Measurements from ENCODE around the gene SHTN1.

DNA sequence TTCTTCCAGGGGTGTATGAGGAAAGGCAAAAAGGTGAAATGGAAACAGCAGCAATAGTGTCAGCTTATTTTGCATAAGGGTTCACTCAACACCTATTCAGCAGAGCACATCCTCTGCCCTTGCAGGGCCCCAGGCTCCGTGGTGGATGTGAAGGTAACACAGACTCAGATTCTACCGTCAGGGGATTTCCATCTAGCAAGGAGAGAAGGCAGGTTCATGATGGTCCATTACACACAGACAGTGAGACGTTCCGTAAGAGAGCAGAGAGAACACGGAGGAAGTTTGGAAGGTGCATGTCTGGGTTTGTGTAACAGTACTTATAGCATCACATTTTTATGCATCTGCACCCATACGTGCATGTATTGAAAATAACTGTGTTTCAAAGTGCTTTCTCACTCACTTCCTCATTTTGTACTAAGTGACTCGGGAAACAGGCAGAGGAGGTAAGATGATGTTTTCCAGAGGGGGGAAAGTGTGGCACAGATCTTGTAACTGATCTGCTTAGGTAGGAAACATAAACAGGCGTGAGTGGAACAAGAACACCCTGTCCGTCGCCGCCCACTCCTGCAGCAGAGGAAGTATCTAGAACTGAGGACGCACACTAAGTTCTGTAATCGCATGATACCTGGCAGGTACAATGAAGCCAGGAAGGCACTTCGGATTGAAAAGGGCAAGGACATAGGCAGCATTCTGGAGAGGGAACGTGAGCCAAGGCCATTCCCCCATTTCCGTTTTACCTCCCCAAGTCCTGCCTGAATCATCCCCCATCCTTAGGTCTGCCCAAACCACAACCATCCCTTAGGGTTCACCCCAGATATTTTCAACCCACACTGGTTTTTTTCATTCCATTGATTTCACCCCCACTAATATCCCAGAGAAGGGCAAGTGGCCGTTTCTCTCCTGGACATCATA is 156.7 kb downstream of the SHTN1 start:
- TF ChIP-seq, protein P1, sequence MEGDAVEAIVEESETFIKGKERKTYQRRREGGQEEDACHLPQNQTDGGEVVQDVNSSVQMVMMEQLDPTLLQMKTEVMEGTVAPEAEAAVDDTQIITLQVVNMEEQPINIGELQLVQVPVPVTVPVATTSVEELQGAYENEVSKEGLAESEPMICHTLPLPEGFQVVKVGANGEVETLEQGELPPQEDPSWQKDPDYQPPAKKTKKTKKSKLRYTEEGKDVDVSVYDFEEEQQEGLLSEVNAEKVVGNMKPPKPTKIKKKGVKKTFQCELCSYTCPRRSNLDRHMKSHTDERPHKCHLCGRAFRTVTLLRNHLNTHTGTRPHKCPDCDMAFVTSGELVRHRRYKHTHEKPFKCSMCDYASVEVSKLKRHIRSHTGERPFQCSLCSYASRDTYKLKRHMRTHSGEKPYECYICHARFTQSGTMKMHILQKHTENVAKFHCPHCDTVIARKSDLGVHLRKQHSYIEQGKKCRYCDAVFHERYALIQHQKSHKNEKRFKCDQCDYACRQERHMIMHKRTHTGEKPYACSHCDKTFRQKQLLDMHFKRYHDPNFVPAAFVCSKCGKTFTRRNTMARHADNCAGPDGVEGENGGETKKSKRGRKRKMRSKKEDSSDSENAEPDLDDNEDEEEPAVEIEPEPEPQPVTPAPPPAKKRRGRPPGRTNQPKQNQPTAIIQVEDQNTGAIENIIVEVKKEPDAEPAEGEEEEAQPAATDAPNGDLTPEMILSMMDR (IDR thresholded peaks at IDR 0.05; ENCODE audit: insufficient read depth, low read length): no peak
- TF ChIP-seq POLR2AphosphoS5 (IDR thresholded peaks at IDR 0.05; ENCODE audit: low read depth): no peak
- TF ChIP-seq, protein P2, sequence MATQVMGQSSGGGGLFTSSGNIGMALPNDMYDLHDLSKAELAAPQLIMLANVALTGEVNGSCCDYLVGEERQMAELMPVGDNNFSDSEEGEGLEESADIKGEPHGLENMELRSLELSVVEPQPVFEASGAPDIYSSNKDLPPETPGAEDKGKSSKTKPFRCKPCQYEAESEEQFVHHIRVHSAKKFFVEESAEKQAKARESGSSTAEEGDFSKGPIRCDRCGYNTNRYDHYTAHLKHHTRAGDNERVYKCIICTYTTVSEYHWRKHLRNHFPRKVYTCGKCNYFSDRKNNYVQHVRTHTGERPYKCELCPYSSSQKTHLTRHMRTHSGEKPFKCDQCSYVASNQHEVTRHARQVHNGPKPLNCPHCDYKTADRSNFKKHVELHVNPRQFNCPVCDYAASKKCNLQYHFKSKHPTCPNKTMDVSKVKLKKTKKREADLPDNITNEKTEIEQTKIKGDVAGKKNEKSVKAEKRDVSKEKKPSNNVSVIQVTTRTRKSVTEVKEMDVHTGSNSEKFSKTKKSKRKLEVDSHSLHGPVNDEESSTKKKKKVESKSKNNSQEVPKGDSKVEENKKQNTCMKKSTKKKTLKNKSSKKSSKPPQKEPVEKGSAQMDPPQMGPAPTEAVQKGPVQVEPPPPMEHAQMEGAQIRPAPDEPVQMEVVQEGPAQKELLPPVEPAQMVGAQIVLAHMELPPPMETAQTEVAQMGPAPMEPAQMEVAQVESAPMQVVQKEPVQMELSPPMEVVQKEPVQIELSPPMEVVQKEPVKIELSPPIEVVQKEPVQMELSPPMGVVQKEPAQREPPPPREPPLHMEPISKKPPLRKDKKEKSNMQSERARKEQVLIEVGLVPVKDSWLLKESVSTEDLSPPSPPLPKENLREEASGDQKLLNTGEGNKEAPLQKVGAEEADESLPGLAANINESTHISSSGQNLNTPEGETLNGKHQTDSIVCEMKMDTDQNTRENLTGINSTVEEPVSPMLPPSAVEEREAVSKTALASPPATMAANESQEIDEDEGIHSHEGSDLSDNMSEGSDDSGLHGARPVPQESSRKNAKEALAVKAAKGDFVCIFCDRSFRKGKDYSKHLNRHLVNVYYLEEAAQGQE (IDR thresholded peaks at IDR 0.05; ENCODE audit: insufficient replicate concordance, low read depth): no peak
- TF ChIP-seq SPI1 (IDR thresholded peaks at IDR 0.05; ENCODE audit: borderline replicate concordance, low read depth): peak; percentile 93
